ENCODE measurements around the gene ZSCAN16.

DNA sequence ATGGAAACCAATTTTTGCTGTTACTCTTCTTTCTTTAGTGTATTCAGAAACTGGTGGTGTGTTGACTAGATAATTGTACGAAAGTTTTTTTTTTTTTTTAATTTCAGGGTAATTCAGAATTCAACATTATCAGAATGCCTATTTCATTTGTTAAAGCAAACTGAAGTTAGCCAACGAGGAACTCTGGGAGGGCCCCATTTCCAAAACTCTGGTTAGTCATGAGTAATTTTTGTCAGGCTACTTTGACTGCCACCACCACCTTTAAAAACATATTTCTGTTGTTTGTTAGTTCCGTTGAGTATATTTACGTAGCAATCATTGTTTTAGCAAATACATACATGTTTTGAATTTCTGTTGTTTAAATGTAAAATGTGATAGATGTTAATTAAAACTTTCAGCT, 18.0 kb downstream of the ZSCAN16 start:
- no peak for TF ChIP-seq POLR2AphosphoS5 (IDR thresholded peaks at IDR 0.05)
- no peak for TF ChIP-seq EP300 (IDR thresholded peaks at IDR 0.05; ENCODE audit: low read depth)
- TF ChIP-seq POLR2A (IDR thresholded peaks at IDR 0.05): no peak
- TF ChIP-seq, protein P1, sequence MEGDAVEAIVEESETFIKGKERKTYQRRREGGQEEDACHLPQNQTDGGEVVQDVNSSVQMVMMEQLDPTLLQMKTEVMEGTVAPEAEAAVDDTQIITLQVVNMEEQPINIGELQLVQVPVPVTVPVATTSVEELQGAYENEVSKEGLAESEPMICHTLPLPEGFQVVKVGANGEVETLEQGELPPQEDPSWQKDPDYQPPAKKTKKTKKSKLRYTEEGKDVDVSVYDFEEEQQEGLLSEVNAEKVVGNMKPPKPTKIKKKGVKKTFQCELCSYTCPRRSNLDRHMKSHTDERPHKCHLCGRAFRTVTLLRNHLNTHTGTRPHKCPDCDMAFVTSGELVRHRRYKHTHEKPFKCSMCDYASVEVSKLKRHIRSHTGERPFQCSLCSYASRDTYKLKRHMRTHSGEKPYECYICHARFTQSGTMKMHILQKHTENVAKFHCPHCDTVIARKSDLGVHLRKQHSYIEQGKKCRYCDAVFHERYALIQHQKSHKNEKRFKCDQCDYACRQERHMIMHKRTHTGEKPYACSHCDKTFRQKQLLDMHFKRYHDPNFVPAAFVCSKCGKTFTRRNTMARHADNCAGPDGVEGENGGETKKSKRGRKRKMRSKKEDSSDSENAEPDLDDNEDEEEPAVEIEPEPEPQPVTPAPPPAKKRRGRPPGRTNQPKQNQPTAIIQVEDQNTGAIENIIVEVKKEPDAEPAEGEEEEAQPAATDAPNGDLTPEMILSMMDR (IDR thresholded peaks at IDR 0.05): no peak
